K562 (cell line): ENCODE measurements around the gene CTCFL. TPM values are rescaled to one million over a fixed set of nuclear protein-coding genes. Genes with fewer than 3 reads are reported as not detected.
A peak's percentile ranks its signal among the peaks of the same experiment; 100 is the strongest.

Source experiments
- CBX8 ChIP-seq: fragments of 200-600 bp; sonication (generic); IDR thresholded peaks from 2 replicates; pipeline ENCODE4 v1.6.1; 2012; ENCODE audit warnings: borderline replicate concordance, mixed run types, low read depth, mild to moderate bottlenecking, moderate library complexity, mixed read lengths, low read length, control low read depth, inconsistent platforms; ENCODE audit not compliant: poor library complexity, severe bottlenecking; ENCODE audit errors: extremely low read depth
- ESRRA ChIP-seq: fragments of 450-650 bp; IDR thresholded peaks from 2 replicates; pipeline ENCODE4 v1.6.1; 2014; ENCODE audit warnings: low read depth, mild to moderate bottlenecking, moderate library complexity, borderline replicate concordance
- FOXK2 ChIP-seq, 2 experiments: fragments of 450-650 bp; IDR thresholded peaks in 1 of 2; conservative IDR thresholded peaks in 1 of 2; 2 replicates each; pipeline ENCODE4 v1.6.1; 2016; ENCODE audit warnings: low read depth in 2 of 2, mild to moderate bottlenecking in 1 of 2
- L3MBTL2 ChIP-seq: fragments of 450-650 bp; IDR thresholded peaks from 2 replicates; pipeline ENCODE4 v1.6.1; 2016; ENCODE audit warnings: mild to moderate bottlenecking, moderate library complexity
- MAFG ChIP-seq: fragments of 450-650 bp; conservative IDR thresholded peaks from 2 replicates; pipeline ENCODE4 v1.6.1; 2016; ENCODE audit warnings: missing genetic modification characterization, missing compliant biosample characterization
- MAFK ChIP-seq: IDR thresholded peaks from 2 replicates; pipeline ENCODE4 v1.6.1; 2011; ENCODE audit warnings: low read length, improper control_type of control experiment
- PURB ChIP-seq: sonication (generic); formaldehyde crosslinking; IDR thresholded peaks from 2 replicates; pipeline ENCODE4 v1.9.0; 2021; ENCODE audit warnings: low read depth, mild to moderate bottlenecking, missing genetic modification reagents
- RAD51 ChIP-seq: fragments of 450-650 bp; IDR thresholded peaks from 2 replicates; pipeline ENCODE4 v1.7.1; 2016; ENCODE audit warnings: low read depth, mild to moderate bottlenecking, borderline replicate concordance
- RB1 ChIP-seq: fragments of 450-650 bp; IDR thresholded peaks from 2 replicates; pipeline ENCODE4 v1.6.1; 2017; ENCODE audit warnings: low read depth, mild to moderate bottlenecking
- TBL1XR1 ChIP-seq, 2 experiments: IDR thresholded peaks; 2 replicates each; pipeline ENCODE4 v1.6.1; 2012; ENCODE audit warnings: improper control_type of control experiment in 2 of 2, low read length in 2 of 2, mild to moderate bottlenecking in 1 of 2
- ZBED1 ChIP-seq: IDR thresholded peaks from 2 replicates; pipeline ENCODE4 v1.6.1; 2014
- ZBTB12 ChIP-seq: fragments of 250-450 bp; sonication (Bioruptor Pico); IDR thresholded peaks from 2 replicates; pipeline ENCODE4 v1.4.0; 2020
- ZNF121 ChIP-seq: sonication (generic); formaldehyde crosslinking; conservative IDR thresholded peaks from 2 replicates; pipeline ENCODE4 v1.8.0; 2022; ENCODE audit warnings: missing genetic modification reagents
- ZNF639 ChIP-seq, 2 experiments: fragments of 200-800 bp in 1 of 2; sonication (Bioruptor generic) in 1 of 2; sonication (generic) in 1 of 2; formaldehyde crosslinking in 1 of 2; IDR thresholded peaks in 1 of 2; conservative IDR thresholded peaks in 1 of 2; 2 replicates each; pipeline versions ENCODE4 v1.5.0 to v1.6.1; 2016 to 2020; ENCODE audit warnings: missing compliant biosample characterization in 1 of 2, missing genetic modification characterization in 1 of 2, missing genetic modification reagents in 1 of 2
- polyA plus RNA-seq, 8 experiments: library from polyadenylated mRNA; depleted of rRNA in 4 of 8; stranded (reverse) in 5 of 8; unstranded in 3 of 8; fragments of >200 nt; fragmentation: Nextera tagmentation in 2 of 8; fragmentation: Illumina TruSeq in 1 of 8; extraction: Ambion mirVana in 2 of 8; extraction: Trizol in 1 of 8; gene quantifications; 2 replicates each; pipeline versions ENCODE4 v1.2.1 to v1.2.3, GENCODE V29; 2011 to 2014; ENCODE audit warnings: inconsistent platforms in 1 of 8, missing spikeins in 1 of 8
- total RNA-seq, 7 experiments: library from RNA; depleted of rRNA in 6 of 7; stranded (reverse); fragments of >200 nt in 6 of 7; fragmentation: Illumina TruSeq in 2 of 7; extraction: Trizol in 2 of 7; gene quantifications; 2 replicates each; pipeline versions ENCODE4 v1.2.1 to v1.2.3, GENCODE V29; 2011 to 2021; ENCODE audit warnings: low replicate concordance in 1 of 7
- TF ChIP-seq, protein P1 (sequence below): fragments of 200-800 bp; sonication (Bioruptor generic); IDR thresholded peaks from 2 replicates; pipeline ENCODE4 v1.6.1; 2017; ENCODE audit warnings: missing genetic modification characterization, missing compliant biosample characterization
- TF ChIP-seq, protein P2 (sequence below): sonication (generic); formaldehyde crosslinking; IDR thresholded peaks from 2 replicates; pipeline ENCODE4 v1.8.0; 2023; ENCODE audit warnings: mild to moderate bottlenecking, missing genetic modification reagents
- TF ChIP-seq, protein P3 (sequence below): fragments of 450-650 bp; IDR thresholded peaks from 2 replicates; pipeline ENCODE4 v1.6.1; 2016

The CTCFL gene
- total and polyA plus RNA-seq, 9 of the 15 experiments (the other 6 are each of a cell fraction or from before 2014, with no cell fraction given), result 42.4 to 188 (median 111) TPM

- TF ChIP-seq L3MBTL2 (peak; percentile 88; the same call in 1 of the 2 replicates), FOXK2 (conservative IDR thresholded peaks at IDR 0.05 in 1 of 2, IDR thresholded peaks at IDR 0.05 in 1 of 2; ENCODE audit: low read depth in 2 of 2) (peak in 1 of 2 experiments; percentile 59; a peak in 1 of 4 replicates), ZNF639 (CRISPR knock-in tag; conservative IDR thresholded peaks at IDR 0.05 in 1 of 2, IDR thresholded peaks at IDR 0.05 in 1 of 2) (peak in 1 of 2 experiments; percentile 85; a peak in 2 of 4 replicates), ZBED1 (no peak), MAFG (tag) (peak; percentile 14; the same call in 1 of the 2 replicates), ZNF121 (no peak), MAFK (no peak; the same call in 1 of the 2 replicates), TBL1XR1 (IDR thresholded peaks at IDR 0.05; ENCODE audit: low read length in 2 of 2) (peak in 1 of 2 experiments; percentile 37; a peak in 1 of 4 replicates), CBX8 (no peak), RB1 (0 out of 2 replicates have a peak, but pooled peaks have one; percentile 14), ESRRA (peak; percentile 25; the same call in 1 of the 2 replicates), RAD51 (no peak), PURB (CRISPR knock-in tag) (no peak), ZBTB12 (peak; percentile 29; the same call in 1 of the 2 replicates)
- TF ChIP-seq, protein P1, sequence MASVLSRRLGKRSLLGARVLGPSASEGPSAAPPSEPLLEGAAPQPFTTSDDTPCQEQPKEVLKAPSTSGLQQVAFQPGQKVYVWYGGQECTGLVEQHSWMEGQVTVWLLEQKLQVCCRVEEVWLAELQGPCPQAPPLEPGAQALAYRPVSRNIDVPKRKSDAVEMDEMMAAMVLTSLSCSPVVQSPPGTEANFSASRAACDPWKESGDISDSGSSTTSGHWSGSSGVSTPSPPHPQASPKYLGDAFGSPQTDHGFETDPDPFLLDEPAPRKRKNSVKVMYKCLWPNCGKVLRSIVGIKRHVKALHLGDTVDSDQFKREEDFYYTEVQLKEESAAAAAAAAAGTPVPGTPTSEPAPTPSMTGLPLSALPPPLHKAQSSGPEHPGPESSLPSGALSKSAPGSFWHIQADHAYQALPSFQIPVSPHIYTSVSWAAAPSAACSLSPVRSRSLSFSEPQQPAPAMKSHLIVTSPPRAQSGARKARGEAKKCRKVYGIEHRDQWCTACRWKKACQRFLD (CRISPR knock-in tag), result peak; percentile 87
- TF ChIP-seq, protein P2, sequence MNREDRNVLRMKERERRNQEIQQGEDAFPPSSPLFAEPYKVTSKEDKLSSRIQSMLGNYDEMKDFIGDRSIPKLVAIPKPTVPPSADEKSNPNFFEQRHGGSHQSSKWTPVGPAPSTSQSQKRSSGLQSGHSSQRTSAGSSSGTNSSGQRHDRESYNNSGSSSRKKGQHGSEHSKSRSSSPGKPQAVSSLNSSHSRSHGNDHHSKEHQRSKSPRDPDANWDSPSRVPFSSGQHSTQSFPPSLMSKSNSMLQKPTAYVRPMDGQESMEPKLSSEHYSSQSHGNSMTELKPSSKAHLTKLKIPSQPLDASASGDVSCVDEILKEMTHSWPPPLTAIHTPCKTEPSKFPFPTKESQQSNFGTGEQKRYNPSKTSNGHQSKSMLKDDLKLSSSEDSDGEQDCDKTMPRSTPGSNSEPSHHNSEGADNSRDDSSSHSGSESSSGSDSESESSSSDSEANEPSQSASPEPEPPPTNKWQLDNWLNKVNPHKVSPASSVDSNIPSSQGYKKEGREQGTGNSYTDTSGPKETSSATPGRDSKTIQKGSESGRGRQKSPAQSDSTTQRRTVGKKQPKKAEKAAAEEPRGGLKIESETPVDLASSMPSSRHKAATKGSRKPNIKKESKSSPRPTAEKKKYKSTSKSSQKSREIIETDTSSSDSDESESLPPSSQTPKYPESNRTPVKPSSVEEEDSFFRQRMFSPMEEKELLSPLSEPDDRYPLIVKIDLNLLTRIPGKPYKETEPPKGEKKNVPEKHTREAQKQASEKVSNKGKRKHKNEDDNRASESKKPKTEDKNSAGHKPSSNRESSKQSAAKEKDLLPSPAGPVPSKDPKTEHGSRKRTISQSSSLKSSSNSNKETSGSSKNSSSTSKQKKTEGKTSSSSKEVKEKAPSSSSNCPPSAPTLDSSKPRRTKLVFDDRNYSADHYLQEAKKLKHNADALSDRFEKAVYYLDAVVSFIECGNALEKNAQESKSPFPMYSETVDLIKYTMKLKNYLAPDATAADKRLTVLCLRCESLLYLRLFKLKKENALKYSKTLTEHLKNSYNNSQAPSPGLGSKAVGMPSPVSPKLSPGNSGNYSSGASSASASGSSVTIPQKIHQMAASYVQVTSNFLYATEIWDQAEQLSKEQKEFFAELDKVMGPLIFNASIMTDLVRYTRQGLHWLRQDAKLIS, result no peak
- TF ChIP-seq, protein P3, sequence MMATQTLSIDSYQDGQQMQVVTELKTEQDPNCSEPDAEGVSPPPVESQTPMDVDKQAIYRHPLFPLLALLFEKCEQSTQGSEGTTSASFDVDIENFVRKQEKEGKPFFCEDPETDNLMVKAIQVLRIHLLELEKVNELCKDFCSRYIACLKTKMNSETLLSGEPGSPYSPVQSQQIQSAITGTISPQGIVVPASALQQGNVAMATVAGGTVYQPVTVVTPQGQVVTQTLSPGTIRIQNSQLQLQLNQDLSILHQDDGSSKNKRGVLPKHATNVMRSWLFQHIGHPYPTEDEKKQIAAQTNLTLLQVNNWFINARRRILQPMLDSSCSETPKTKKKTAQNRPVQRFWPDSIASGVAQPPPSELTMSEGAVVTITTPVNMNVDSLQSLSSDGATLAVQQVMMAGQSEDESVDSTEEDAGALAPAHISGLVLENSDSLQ, result peak; percentile 45; the same call in 1 of the 2 replicates
Measured at GRCh38 chr20:57560554-57561355, 35.8 kb upstream of the CTCFL start, which contains the start of gene PCK1 (continued).
